HepG2 (cell line): ENCODE results near the gene BPIFB6. TPM values are rescaled to one million over a fixed set of nuclear protein-coding genes. Genes with fewer than 3 reads are reported as not detected.

Source experiments
- AGO2 ChIP-seq: fragments of 200-400 bp; formaldehyde crosslinking; optimal IDR thresholded peaks from 2 replicates; pipeline ENCODE3; 2017; ENCODE audit warnings: mild to moderate bottlenecking, low read depth, low read length, moderate library complexity
- CBX5 ChIP-seq: sonication (generic); formaldehyde crosslinking; IDR thresholded peaks from 2 replicates; pipeline ENCODE4 v1.4.0; 2020; ENCODE audit warnings: missing genetic modification reagents, borderline replicate concordance
- DRAP1 ChIP-seq: IDR thresholded peaks from 2 replicates; pipeline ENCODE4 v1.6.1; 2016; ENCODE audit warnings: missing genetic modification reagents, missing compliant biosample characterization
- E2F2 ChIP-seq: sonication (generic); formaldehyde crosslinking; IDR thresholded peaks from 2 replicates; pipeline ENCODE4 v1.4.0; 2020; ENCODE audit warnings: missing genetic modification reagents, borderline replicate concordance
- ELF1 ChIP-seq: sonication (generic); formaldehyde crosslinking; IDR thresholded peaks from 2 replicates; pipeline ENCODE4 v1.4.0; 2020; ENCODE audit warnings: missing genetic modification reagents
- HOXA5 ChIP-seq: sonication (generic); formaldehyde crosslinking; IDR thresholded peaks from 2 replicates; pipeline ENCODE4 v1.4.0; 2020; ENCODE audit warnings: missing genetic modification reagents
- KAT8 ChIP-seq: IDR thresholded peaks from 2 replicates; pipeline ENCODE4 v1.6.1; 2016; ENCODE audit warnings: missing genetic modification reagents, missing compliant biosample characterization
- KLF13 ChIP-seq: sonication (generic); formaldehyde crosslinking; IDR thresholded peaks from 2 replicates; pipeline ENCODE4 v1.4.0; 2020; ENCODE audit warnings: mild to moderate bottlenecking, missing genetic modification reagents
- KMT2A ChIP-seq: sonication (generic); formaldehyde crosslinking; IDR thresholded peaks from 2 replicates; pipeline ENCODE4 v1.4.0; 2020; ENCODE audit warnings: missing genetic modification reagents
- LCORL ChIP-seq, 2 experiments: fragments of 450-650 bp in 1 of 2; sonication (generic) in 1 of 2; formaldehyde crosslinking in 1 of 2; IDR thresholded peaks; 2 replicates each; pipeline versions ENCODE4 v1.5.0 to v1.6.1; 2017 to 2020; ENCODE audit warnings: antibody characterized with exemption in 1 of 2, missing genetic modification reagents in 1 of 2
- MEIS2 ChIP-seq: sonication (generic); formaldehyde crosslinking; IDR thresholded peaks from 2 replicates; pipeline ENCODE4 v1.9.0; 2021; ENCODE audit warnings: mild to moderate bottlenecking, missing genetic modification reagents
- MTA3 ChIP-seq: sonication (generic); formaldehyde crosslinking; IDR thresholded peaks from 2 replicates; pipeline ENCODE4 v1.4.0; 2020; ENCODE audit warnings: missing genetic modification reagents
- NCOA5 ChIP-seq: sonication (generic); formaldehyde crosslinking; IDR thresholded peaks from 2 replicates; pipeline ENCODE4 v1.4.0; 2020; ENCODE audit warnings: missing genetic modification reagents
- PAF1 ChIP-seq: IDR thresholded peaks from 2 replicates; pipeline ENCODE4 v1.6.1; 2016; ENCODE audit warnings: missing genetic modification reagents, missing compliant biosample characterization
- PAX8 ChIP-seq: sonication (generic); formaldehyde crosslinking; IDR thresholded peaks from 2 replicates; pipeline ENCODE4 v1.8.0; 2022; ENCODE audit warnings: mild to moderate bottlenecking, missing genetic modification reagents, borderline replicate concordance
- RELA ChIP-seq: sonication (generic); formaldehyde crosslinking; IDR thresholded peaks from 2 replicates; pipeline ENCODE4 v1.4.0; 2020; ENCODE audit warnings: missing genetic modification reagents
- RXRA ChIP-seq: sonication (generic); formaldehyde crosslinking; IDR thresholded peaks from 2 replicates; pipeline ENCODE4 v1.5.1; 2020; ENCODE audit warnings: missing genetic modification reagents
- SIN3B ChIP-seq: fragments of 150-350 bp; IDR thresholded peaks from 2 replicates; pipeline ENCODE4 v1.6.1; 2014; ENCODE audit warnings: low read length
- SKI ChIP-seq: fragments of 450-650 bp; IDR thresholded peaks from one replicate; pipeline ENCODE4 v1.6.1; 2018; ENCODE audit warnings: mild to moderate bottlenecking; ENCODE audit not compliant: partially characterized antibody
- SMARCC2 ChIP-seq: fragments of 450-650 bp; IDR thresholded peaks from 2 replicates; pipeline ENCODE4 v1.6.1; 2017; ENCODE audit warnings: antibody characterized with exemption, mild to moderate bottlenecking
- SP2 ChIP-seq: sonication (generic); formaldehyde crosslinking; IDR thresholded peaks from 2 replicates; pipeline ENCODE4 v1.5.1; 2020; ENCODE audit warnings: mild to moderate bottlenecking, missing genetic modification reagents
- THAP11 ChIP-seq: IDR thresholded peaks from 2 replicates; pipeline ENCODE4 v1.6.1; 2016; ENCODE audit warnings: missing biosample characterization, missing genetic modification reagents
- ZFAT ChIP-seq: sonication (generic); formaldehyde crosslinking; conservative IDR thresholded peaks from 2 replicates; pipeline ENCODE4 v1.8.1; 2023; ENCODE audit warnings: missing genetic modification reagents, inconsistent platforms
- ZFP62 ChIP-seq: sonication (generic); formaldehyde crosslinking; IDR thresholded peaks from 2 replicates; pipeline ENCODE4 v1.4.0; 2020; ENCODE audit warnings: missing genetic modification reagents
- ZFP91 ChIP-seq: sonication (generic); formaldehyde crosslinking; IDR thresholded peaks from 2 replicates; pipeline ENCODE4 v1.9.0; 2022; ENCODE audit warnings: missing genetic modification reagents, mild to moderate bottlenecking, borderline replicate concordance
- ZNF460 ChIP-seq: sonication (generic); formaldehyde crosslinking; IDR thresholded peaks from 2 replicates; pipeline ENCODE4 v1.5.1; 2020; ENCODE audit warnings: missing genetic modification reagents, mild to moderate bottlenecking, borderline replicate concordance
- ZNF501 ChIP-seq: sonication (generic); formaldehyde crosslinking; IDR thresholded peaks from 2 replicates; pipeline ENCODE4 v1.5.1; 2020; ENCODE audit warnings: mild to moderate bottlenecking, moderate library complexity, missing genetic modification reagents
- ZNF549 ChIP-seq: sonication (generic); formaldehyde crosslinking; IDR thresholded peaks from 2 replicates; pipeline ENCODE4 v1.5.0; 2020; ENCODE audit warnings: missing genetic modification reagents
- ZNF629 ChIP-seq: sonication (generic); formaldehyde crosslinking; conservative IDR thresholded peaks from 2 replicates; pipeline ENCODE4 v1.5.0; 2020; ENCODE audit warnings: missing genetic modification reagents
- ZNF850 ChIP-seq: sonication (generic); formaldehyde crosslinking; conservative IDR thresholded peaks from 2 replicates; pipeline ENCODE4 v1.9.0; 2021; ENCODE audit warnings: mild to moderate bottlenecking, missing genetic modification reagents
- polyA plus RNA-seq, 8 experiments: library from polyadenylated mRNA; depleted of rRNA in 3 of 8; stranded (reverse) in 7 of 8; unstranded in 1 of 8; fragments of >200 nt; fragmentation: Illumina TruSeq in 4 of 8; extraction: Trizol in 4 of 8; gene quantifications; 2 replicates each; pipeline versions ENCODE4 v1.2.1 to v1.2.3, GENCODE V29; 2011 to 2016; ENCODE audit warnings: low read depth in 4 of 8, missing spikeins in 1 of 8, mixed read lengths in 1 of 8; ENCODE audit not compliant: insufficient read depth in 1 of 8
- total RNA-seq, 5 experiments: library from RNA; depleted of rRNA; stranded (reverse); fragments of >200 nt; fragmentation: Illumina TruSeq; extraction: Trizol; gene quantifications; 2 replicates each; pipeline ENCODE4 v1.2.3, GENCODE V29; 2016; ENCODE audit warnings: low read depth in 1 of 5

Gene BPIFB6
- total and polyA plus RNA-seq, 2 of the 13 experiments (the other 11 are each of a cell fraction or from before 2014, with no cell fraction given), result 0.13 to 1.7 TPM

GRCh38 chr20:33007376-33008335 is 23.8 kb upstream of the BPIFB6 start, which contains the start of gene BPIFB2 (continued):
- TF ChIP-seq RXRA (peak; percentile 93), PAF1 (CRISPR knock-in tag) (no peak), ZFAT (CRISPR knock-in tag) (no peak), PAX8 (peak; percentile 71), LCORL (IDR thresholded peaks at IDR 0.05) (no peak), LCORL (CRISPR knock-in tag; IDR thresholded peaks at IDR 0.05) (peak; percentile 87; the same call in 1 of the 2 replicates), RELA (CRISPR knock-in tag) (no peak), KLF13 (peak; percentile 87), KAT8 (CRISPR knock-in tag) (peak; percentile 68), HOXA5 (CRISPR knock-in tag) (no peak; the same call in 1 of the 2 replicates), THAP11 (CRISPR knock-in tag) (peak; percentile 75), KMT2A (CRISPR knock-in tag) (peak; percentile 48; the same call in 1 of the 2 replicates), SKI (peak; percentile 64), ZNF850 (peak; percentile 90; the same call in 1 of the 2 replicates), E2F2 (CRISPR knock-in tag) (peak; percentile 91), SIN3B (no peak), CBX5 (peak; percentile 78; the same call in 1 of the 2 replicates), ZNF549 (CRISPR knock-in tag) (no peak), NCOA5 (CRISPR knock-in tag) (no peak), ZNF501 (CRISPR knock-in tag) (no peak; the same call in none of the 2 replicates), DRAP1 (CRISPR knock-in tag) (peak; percentile 99), AGO2 (no peak), MTA3 (CRISPR knock-in tag) (no peak), ZFP91 (peak; percentile 30), ELF1 (CRISPR knock-in tag) (peak; percentile 60), ZNF460 (CRISPR knock-in tag) (no peak), SP2 (peak; percentile 48; the same call in 1 of the 2 replicates), ZFP62 (CRISPR knock-in tag) (no peak), ZNF629 (CRISPR knock-in tag) (0 out of 2 replicates have a peak, but pooled peaks have one; percentile 4), SMARCC2 (no peak), MEIS2 (CRISPR knock-in tag) (peak; percentile 69)
